HG02798 (cell line): Measurements from ENCODE around the gene OR8S1.
"Not testable (repeated sequence)": the region's sequence is repeated elsewhere in the genome, so short reads cannot be mapped to it uniquely, and the experiment has no call there.

ENCODE experiments used
- ATAC-seq: cut with Tn5 transposase; IDR thresholded peaks from one replicate; pipeline ENCODE4 v1.9.1; 2021; ENCODE audit warnings: mild to moderate bottlenecking; ENCODE audit not compliant: unreplicated experiment, poor library complexity

OR8S1 gene

GRCh38 chr12:48553666-48554343 lies 28.4 kb downstream of the OR8S1 start:
- ATAC-seq: not testable (repeated sequence)

GRCh38 chr12:48556631-48557030 lies 31.2 kb downstream of the OR8S1 start:
- no peak for ATAC-seq

GRCh38 chr12:48557919-48558318 lies 32.5 kb downstream of the OR8S1 start:
- no peak for ATAC-seq

- ATAC-seq: no peak
Observed at GRCh38 chr12:48567731-48568130, 42.3 kb downstream of the OR8S1 start.

GRCh38 chr12:48569946-48570345 lies 44.5 kb downstream of the OR8S1 start, which contains the start of gene LALBA:
LALBA (minus strand) TSS chr12:48570046; CDS start chr12:48570020, 26 bp downstream.
- ATAC-seq: no peak

GRCh38 chr12:48572326-48572725 lies 46.9 kb downstream of the OR8S1 start:
- no peak for ATAC-seq
